HG02840 (cell line): Measurements from ENCODE around the gene PHKB.
"Not testable (repeated sequence)": the region's sequence is repeated elsewhere in the genome, so short reads cannot be mapped to it uniquely, and the experiment has no call there.

Experiments
- ATAC-seq: cut with Tn5 transposase; IDR thresholded peaks from one replicate; pipeline ENCODE4 v1.9.1; 2021; ENCODE audit warnings: mild to moderate bottlenecking, moderate library complexity, moderate number of reproducible peaks; ENCODE audit not compliant: unreplicated experiment, low FRiP score

PHKB gene

DNA sequence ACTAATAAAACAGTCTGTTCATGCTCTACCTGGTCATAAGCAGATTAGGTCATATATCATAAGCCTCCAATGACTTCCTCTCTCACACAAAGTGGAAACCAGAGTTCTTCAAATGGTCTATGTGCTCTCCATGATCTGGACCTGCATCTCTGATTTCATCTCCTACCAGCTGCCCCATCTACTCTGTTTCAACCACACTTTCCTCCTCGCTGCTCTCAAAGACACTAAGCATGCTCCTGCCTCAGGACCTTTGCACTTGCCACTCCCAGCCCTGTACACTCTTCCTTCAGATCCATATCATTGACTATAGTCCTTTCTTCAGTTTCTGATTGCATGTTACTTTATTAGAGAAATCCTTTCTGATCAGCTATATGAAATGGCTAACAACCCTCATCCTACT, 196.8 kb downstream of the PHKB start:
- no peak for ATAC-seq

DNA sequence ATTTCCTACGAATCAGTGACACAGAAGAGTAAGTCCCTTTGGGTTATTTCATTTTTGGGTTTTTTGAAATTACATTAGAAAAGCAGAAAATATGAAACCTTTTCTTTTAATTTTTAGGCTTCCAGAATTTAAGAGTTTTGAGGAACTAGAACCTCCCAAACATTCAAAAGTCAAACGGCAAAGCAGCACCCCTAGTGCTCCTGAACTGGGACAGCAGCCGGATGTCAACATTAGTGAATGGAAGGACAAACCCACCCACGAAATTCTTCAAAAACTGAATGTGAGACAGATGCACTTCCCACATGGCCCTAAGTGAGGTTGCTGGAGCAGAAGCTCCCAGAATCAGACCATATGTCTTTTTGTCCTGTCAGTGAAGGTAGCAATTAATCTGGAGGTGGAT, 199.4 kb downstream of the PHKB start:
- ATAC-seq: no peak

- no peak for ATAC-seq
These were observed 203.7 kb downstream of the PHKB start for GRCh38 chr16:47664653-47665325.

DNA sequence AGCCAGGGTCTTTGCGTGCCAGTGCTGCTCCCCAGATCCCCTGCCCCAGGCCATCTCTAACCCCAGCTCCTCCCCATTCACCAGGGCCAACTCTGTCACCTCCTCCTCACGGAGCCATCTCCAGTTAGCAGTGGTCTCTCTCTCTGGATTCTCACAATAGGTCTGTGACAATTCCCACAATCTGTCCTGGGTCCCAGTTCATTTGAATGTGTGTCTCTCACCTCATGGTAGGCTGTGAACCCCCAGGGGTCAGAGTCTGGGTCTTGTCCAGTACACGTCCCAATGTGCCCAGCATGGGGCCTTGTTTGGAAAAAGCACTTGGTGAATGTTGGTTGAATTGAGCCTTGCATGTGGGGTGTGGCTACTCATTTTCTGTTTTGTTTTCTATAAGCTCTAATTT, 205.3 kb downstream of the PHKB start:
- ATAC-seq: no peak

DNA sequence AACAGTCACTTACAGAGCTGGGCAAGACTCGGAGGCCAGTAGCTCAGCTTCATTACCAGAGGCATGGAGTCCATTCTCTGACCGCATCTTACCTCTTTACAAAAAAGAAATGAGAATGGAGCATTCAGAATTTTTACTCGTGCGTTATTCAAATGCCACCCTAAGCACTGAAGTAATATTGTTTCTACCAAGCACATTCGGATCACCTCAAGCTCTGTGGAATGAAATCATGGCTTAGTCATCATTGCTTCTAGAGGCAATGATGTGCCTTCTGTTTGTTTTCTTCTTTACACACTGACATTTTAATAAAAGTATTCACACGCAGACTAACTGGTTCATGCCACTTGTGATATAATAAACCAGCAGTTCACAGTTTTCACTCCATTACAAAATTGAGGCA, 206.8 kb downstream of the PHKB start:
- no peak for ATAC-seq

DNA sequence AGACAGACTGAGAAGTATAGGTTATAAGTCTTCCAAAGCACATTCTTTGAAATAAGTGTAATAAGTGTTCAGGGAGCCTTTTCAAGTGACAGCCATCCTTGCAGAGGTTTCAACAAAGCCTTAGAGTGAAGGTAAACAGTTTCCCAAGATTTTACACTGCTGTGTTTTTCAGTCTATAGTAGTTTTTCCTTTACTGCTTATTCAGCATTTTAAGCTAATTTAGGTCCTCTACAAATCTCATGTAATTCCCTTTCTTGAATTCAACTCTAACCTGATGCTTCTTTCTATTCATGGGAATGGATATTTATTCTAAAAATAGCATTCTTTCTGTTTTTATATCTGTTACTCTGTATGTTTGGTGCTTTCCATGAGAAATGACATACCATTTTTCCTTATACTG, 211.3 kb downstream of the PHKB start:
- ATAC-seq: no peak

- no peak for ATAC-seq
These were observed 215.6 kb downstream of the PHKB start for GRCh38 chr16:47676635-47677177.

GRCh38 chr16:47681571-47681970, 220.4 kb downstream of the PHKB start:
- ATAC-seq: not testable (repeated sequence)

DNA sequence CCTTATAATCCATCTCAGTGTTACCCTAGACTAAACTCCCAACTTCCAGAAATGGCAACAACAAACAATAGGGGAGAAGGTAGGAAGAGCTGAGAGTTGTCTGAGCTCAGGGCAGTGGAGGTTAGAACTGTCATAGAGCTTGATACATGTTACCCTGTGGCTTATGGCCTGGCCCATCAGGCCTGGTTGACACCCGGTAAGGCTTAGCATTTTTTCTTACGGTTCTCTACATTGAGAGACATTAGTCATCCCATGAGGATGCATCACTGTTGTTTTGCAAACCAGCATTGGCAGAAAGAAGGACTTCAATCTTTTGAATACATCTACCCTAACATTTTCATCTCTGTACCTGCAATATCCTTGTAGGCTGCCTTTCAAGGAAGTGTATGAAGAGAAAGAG, 226.6 kb downstream of the PHKB start:
- no peak for ATAC-seq

- ATAC-seq: no peak
These were observed 232.1 kb downstream of the PHKB start for GRCh38 chr16:47693226-47693625.

DNA sequence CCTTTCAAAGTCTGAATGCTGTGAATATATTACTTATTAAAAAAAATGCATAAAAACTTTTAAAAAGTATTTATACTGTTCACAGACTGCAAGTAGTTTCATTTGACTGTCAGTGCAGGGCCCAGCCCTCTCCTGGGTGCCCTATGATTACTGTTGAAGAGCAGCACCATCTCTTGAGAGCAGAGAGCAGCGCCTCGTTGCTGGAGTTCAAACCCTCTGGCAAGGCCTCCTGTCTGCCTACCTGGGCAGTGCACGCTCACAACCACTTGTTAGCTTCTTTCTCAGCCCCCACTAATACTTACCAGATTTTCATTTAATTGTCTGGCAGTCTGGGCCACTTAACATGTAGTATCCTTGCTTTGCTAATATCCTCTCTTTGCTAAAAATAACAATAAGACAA, 233.4 kb downstream of the PHKB start:
- no peak for ATAC-seq

- ATAC-seq: no peak
These were observed 234.6 kb downstream of the PHKB start for GRCh38 chr16:47695756-47696155.

- no peak for ATAC-seq
These were observed 236.7 kb downstream of the PHKB start for GRCh38 chr16:47697826-47698225.

GRCh38 chr16:47699106-47699505, 238.0 kb downstream of the PHKB start:
- no peak for ATAC-seq

- ATAC-seq: no peak
These were observed 239.9 kb downstream of the PHKB start for GRCh38 chr16:47700857-47701587.

DNA sequence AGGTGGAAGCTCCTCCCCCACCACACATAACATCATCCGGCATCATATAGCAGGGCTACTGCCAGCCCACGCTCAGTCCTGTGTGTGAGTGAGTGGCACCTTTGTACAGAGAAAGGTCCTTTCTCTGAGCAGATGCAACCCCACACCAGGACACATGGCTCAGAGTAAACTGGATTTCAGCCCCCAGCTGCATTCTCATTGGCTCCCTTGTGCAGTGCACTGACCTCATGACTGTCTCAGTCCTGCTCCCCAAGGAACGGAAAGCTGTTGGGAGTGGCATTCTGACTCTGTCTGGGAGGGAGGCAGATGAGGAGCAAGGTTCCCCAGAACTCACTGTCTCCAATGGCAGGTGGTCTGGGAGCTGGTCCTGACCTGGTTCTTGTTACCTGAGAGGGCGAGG, 244.1 kb downstream of the PHKB start:
- no peak for ATAC-seq

GRCh38 chr16:47711809-47712208, 250.7 kb downstream of the PHKB start:
- no peak for ATAC-seq

DNA sequence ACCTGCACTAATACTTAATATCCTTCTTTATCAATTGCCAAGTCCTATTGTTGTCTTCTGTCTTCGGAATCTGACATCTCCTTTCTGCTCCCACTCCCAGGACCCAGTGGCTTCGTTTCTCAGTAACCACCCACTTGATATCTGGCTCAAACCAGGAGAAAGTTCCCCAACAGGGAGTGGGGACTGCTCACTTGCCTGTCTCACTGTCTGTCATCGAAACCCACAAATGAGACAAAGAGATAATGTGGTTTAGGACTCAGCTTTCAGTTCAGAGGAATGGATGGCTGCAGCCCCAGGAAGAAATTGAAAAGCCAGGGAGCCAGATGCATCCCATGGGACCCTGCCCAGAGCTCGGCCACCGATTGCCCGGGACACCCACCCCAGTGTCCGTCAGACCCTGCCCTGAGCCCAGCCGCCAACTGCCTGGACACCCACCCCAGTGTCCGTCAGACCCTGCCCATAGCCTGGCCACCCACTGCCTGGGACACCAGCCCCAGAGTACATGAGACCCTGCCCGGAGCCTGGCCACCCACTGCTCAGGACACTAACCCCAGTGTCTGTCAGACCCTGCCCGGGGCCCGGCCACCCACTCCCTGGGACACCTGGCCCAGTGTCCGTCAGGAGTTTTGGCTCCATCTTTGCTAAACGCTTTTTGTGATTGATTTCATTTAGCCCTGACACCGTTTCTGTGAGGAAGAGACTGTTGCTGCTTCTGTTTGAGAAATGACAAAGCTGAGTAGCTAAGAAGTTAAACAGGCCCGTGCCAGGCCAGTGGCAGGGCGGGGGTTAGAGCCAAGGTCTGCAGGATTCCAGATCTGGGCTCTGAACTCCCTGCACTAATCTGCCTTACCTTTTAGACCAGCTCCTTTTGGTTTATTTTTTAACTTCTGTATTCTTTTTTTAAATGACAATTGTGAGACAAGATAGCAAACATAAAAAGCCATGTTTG, 251.4 kb downstream of the PHKB start:
- no peak for ATAC-seq

GRCh38 chr16:47713225-47713595, 252.1 kb downstream of the PHKB start:
- no peak for ATAC-seq

DNA sequence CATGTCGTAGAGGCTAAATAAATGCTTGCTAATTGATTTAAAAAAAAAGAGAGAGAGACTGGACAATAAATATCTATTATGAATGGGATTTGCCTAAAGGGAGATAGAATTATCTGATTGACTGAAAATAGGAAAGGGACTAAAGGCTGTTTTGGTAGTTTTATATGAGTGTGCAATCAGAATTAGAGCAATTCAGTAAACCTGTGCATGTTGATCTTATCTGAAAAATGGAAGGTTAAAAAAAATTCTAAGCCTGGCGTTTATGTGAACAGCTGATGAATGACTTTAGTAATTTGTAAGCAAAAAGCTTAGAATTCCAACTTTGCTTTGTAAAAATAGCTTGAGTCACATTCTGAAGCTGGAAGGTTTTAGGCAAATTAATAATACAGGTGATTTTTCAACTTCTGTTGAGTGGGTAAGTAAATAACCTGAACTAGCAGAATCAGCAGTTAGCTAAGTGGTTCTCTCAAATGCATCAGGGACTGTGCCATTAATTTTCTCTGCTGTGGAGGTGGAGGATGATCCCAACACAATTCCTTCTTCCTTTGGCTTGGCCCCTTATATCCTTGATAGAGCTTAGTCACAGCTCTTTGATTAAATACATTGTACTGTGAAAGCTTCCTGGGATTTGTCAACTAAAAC, 254.4 kb downstream of the PHKB start:
- ATAC-seq: no peak
